ENCODE data around the gene VCX3A.
"Not testable (repeated sequence)": the region's sequence is repeated elsewhere in the genome, so short reads cannot be mapped to it uniquely, and the experiment has no call there.

The VCX3A gene

GRCh38 chrX:6535018-6535417 lies at the start of gene VCX3A:
Gene VCX3A (minus strand): TSS chrX:6535118. CDS start chrX:6534497, 621 bp downstream.
- DNase-seq = not testable (repeated sequence)

GRCh38 chrX:6574762-6575161 lies 39.8 kb upstream of the VCX3A start:
- DNase-seq = no peak

- no peak for DNase-seq
These were observed 33.1 kb upstream of the VCX3A start for GRCh38 chrX:6568031-6568430.

GRCh38 chrX:6558979-6559378 lies 24.1 kb upstream of the VCX3A start:
- no peak for DNase-seq

- no peak for DNase-seq
These were observed 22.8 kb upstream of the VCX3A start for GRCh38 chrX:6557690-6558089.

- DNase-seq = no peak
These were observed 16.1 kb upstream of the VCX3A start for GRCh38 chrX:6550999-6551398.

GRCh38 chrX:6545712-6546111 lies 10.8 kb upstream of the VCX3A start:
- DNase-seq = no peak

GRCh38 chrX:6526564-6527136 lies 8.3 kb downstream of the VCX3A start:
- no peak for DNase-seq

GRCh38 chrX:6517376-6517775 lies 17.5 kb downstream of the VCX3A start:
- DNase-seq = no peak

GRCh38 chrX:6506444-6506843 lies 28.5 kb downstream of the VCX3A start:
- no peak for DNase-seq

- no peak for DNase-seq
These were observed 29.0 kb downstream of the VCX3A start for GRCh38 chrX:6505960-6506359.

- no peak for DNase-seq
These were observed 34.2 kb downstream of the VCX3A start for GRCh38 chrX:6500719-6501118.

- DNase-seq = no peak
These were observed 36.6 kb downstream of the VCX3A start for GRCh38 chrX:6498324-6498723.
